ENCODE results near the gene PACRG. TPM values are rescaled to one million over a fixed set of nuclear protein-coding genes. Genes with fewer than 3 reads are reported as not detected.

The PACRG gene
- polyA plus RNA-seq, 1 donor (not counting 4 experiments of a cell fraction or from before 2014, with no cell fraction given) = 0.31 TPM

DNA sequence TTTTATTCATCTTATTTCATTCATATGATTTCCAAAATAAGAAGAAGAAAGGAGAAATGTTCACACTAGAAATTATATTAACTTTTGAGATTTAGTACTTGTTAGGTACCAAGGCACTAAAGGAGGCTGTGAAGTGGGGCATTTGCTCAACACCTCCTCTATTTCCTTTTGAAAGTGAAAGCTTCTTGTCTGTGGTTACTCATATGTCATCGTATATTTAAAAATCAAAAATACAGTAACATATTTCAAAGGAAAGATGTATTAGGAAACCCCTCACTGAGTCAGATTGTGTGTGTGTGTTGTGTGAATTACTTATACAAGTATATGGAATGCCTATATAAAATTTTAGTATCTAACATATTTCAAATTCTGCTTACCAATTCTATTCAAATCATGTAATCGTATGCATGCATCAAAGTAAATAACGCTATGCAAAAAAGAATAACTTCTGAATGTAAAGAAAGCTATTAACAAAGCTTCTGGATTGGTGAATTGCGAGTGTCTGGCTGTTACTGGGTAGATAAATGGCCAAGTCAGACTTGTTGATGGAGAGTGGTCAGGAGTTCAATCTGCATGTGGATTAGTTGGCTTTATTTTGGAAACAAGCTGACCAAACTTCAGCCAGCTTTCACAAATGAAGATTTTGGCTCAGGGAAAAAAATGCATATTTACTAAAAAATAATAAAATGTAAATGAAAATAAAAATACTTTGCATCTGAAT, 70.9 kb downstream of the PACRG start:
- no peak overlapping the region for H3K27ac ChIP-seq (ENCODE audit: control insufficient read depth, insufficient read depth, low read length)
- H3K4me3 ChIP-seq (ENCODE audit: control insufficient read depth in 2 of 3, extremely low read depth in 1 of 3, insufficient read depth in 2 of 3, low read depth in 1 of 3, low read length in 3 of 3) = no peak overlapping the region
- H2AFZ ChIP-seq (ENCODE audit: control insufficient read depth, low read length) = no peak overlapping the region
- dilution Hi-C loops (cut with MboI; ENCODE audit: extremely low pct_ligation_motif_present, low sequenced_read_pairs) = no loop called here
- H3K27me3 ChIP-seq (ENCODE audit: control insufficient read depth, extremely low read depth, insufficient read depth, low read length) = no peaks in the 10 kb centered on the region
- H3K4me2 ChIP-seq (ENCODE audit: control insufficient read depth, extremely low read depth, insufficient read depth, low read depth, low read length) = no peak overlapping the region
- no peaks in the 10 kb centered on the region for H3K4me1 ChIP-seq (ENCODE audit: control insufficient read depth, extremely low read depth, insufficient read depth, low read length)
- DNase-seq (ENCODE audit: low read depth, low spot score) (no peak), FAIRE-seq (no peak)
- TF ChIP-seq, protein P1, sequence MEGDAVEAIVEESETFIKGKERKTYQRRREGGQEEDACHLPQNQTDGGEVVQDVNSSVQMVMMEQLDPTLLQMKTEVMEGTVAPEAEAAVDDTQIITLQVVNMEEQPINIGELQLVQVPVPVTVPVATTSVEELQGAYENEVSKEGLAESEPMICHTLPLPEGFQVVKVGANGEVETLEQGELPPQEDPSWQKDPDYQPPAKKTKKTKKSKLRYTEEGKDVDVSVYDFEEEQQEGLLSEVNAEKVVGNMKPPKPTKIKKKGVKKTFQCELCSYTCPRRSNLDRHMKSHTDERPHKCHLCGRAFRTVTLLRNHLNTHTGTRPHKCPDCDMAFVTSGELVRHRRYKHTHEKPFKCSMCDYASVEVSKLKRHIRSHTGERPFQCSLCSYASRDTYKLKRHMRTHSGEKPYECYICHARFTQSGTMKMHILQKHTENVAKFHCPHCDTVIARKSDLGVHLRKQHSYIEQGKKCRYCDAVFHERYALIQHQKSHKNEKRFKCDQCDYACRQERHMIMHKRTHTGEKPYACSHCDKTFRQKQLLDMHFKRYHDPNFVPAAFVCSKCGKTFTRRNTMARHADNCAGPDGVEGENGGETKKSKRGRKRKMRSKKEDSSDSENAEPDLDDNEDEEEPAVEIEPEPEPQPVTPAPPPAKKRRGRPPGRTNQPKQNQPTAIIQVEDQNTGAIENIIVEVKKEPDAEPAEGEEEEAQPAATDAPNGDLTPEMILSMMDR (optimal IDR thresholded peaks at IDR 0.05 in 1 of 3, IDR thresholded peaks at IDR 0.05 in 1 of 3, conservative IDR thresholded peaks at IDR 0.05 in 1 of 3; ENCODE audit: extremely low read depth in 1 of 3, insufficient read depth in 2 of 3, low read length in 3 of 3) = no peak
- TF ChIP-seq EZH2 (IDR thresholded peaks at IDR 0.05; ENCODE audit: low read length) = no peak
- no peaks in the 10 kb centered on the region for H4K20me1 ChIP-seq (ENCODE audit: control insufficient read depth, extremely low read depth, insufficient read depth, low read length)
- H3K9me3 ChIP-seq (ENCODE audit: control insufficient read depth, low read depth, low read length) = no peaks in the 10 kb centered on the region
- H3K36me3 ChIP-seq (ENCODE audit: control insufficient read depth in 2 of 2, extremely low read depth in 1 of 2, insufficient read depth in 2 of 2, low read length in 2 of 2) = no peaks in the 10 kb centered on the region
- H3K79me2 ChIP-seq (ENCODE audit: control insufficient read depth, insufficient read depth, low read length) = no peaks in the 10 kb centered on the region
- no peak overlapping the region for H3K9ac ChIP-seq (ENCODE audit: control insufficient read depth, extremely low read depth, insufficient read depth, low read length)
- H3K9me1 ChIP-seq (ENCODE audit: control insufficient read depth, extremely low read depth, insufficient read depth, low read length) = no peaks in the 10 kb centered on the region

DNA sequence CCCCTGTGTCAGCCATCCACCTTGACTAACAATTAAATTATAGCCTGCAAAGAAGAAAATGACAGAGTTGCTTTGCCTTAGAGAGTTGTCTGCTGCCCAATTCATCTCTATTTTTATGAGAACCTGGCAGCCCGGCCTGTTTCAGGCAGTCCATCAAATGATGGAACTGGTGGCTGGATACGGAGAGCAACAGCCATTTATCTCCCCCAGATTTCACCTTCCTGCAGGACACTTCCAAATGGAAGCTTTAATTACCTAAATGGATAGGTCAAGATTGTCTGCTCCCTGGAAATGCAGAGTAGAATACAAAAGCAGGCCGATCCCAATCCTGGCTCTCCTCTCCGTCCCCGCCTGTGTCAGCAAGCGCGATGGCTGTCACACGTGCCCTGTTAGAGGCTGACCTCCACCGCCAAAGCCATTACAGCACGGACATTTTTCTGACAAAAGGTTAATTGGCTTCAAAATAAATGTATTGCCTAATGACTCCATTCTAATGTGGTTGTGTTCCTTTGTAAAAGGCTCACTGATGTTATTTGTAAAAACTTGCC, 86.7 kb downstream of the PACRG start:
- no peaks in the 10 kb centered on the region for H3K9me1 ChIP-seq (ENCODE audit: control insufficient read depth, extremely low read depth, insufficient read depth, low read length)
- no peaks in the 10 kb centered on the region for H3K36me3 ChIP-seq (ENCODE audit: control insufficient read depth in 2 of 2, extremely low read depth in 1 of 2, insufficient read depth in 2 of 2, low read length in 2 of 2)
- DNase-seq (ENCODE audit: low read depth, low spot score) = no peak
- no peak for FAIRE-seq
- H3K27ac ChIP-seq (ENCODE audit: control insufficient read depth, insufficient read depth, low read length) = no peak overlapping the region
- no peak for TF ChIP-seq EZH2 (IDR thresholded peaks at IDR 0.05; ENCODE audit: low read length)
- TF ChIP-seq, protein P1 (optimal IDR thresholded peaks at IDR 0.05 in 1 of 3, IDR thresholded peaks at IDR 0.05 in 1 of 3, conservative IDR thresholded peaks at IDR 0.05 in 1 of 3; ENCODE audit: extremely low read depth in 1 of 3, insufficient read depth in 2 of 3, low read length in 3 of 3) = no peak
- no peaks in the 10 kb centered on the region for H4K20me1 ChIP-seq (ENCODE audit: control insufficient read depth, extremely low read depth, insufficient read depth, low read length)
- H3K27me3 ChIP-seq (ENCODE audit: control insufficient read depth, extremely low read depth, insufficient read depth, low read length) = no peaks in the 10 kb centered on the region
- dilution Hi-C loops (cut with MboI; ENCODE audit: extremely low pct_ligation_motif_present, low sequenced_read_pairs) = no loop called here
- H3K9ac ChIP-seq (ENCODE audit: control insufficient read depth, extremely low read depth, insufficient read depth, low read length) = no peak overlapping the region
- no peaks in the 10 kb centered on the region for H3K79me2 ChIP-seq (ENCODE audit: control insufficient read depth, insufficient read depth, low read length)
- no peak overlapping the region for H3K4me2 ChIP-seq (ENCODE audit: control insufficient read depth, extremely low read depth, insufficient read depth, low read depth, low read length)
- H2AFZ ChIP-seq (ENCODE audit: control insufficient read depth, low read length) = no peak overlapping the region
- H3K4me1 ChIP-seq (ENCODE audit: control insufficient read depth, extremely low read depth, insufficient read depth, low read length) = no peaks in the 10 kb centered on the region
- H3K4me3 ChIP-seq (ENCODE audit: control insufficient read depth in 2 of 3, extremely low read depth in 1 of 3, insufficient read depth in 2 of 3, low read depth in 1 of 3, low read length in 3 of 3) = no peak overlapping the region
- H3K9me3 ChIP-seq (ENCODE audit: control insufficient read depth, low read depth, low read length) = no peaks in the 10 kb centered on the region
